Colonic mucosa (tissue), 4 donors: ENCODE measurements around the gene CAMTA1. TPM values are rescaled to one million over a fixed set of nuclear protein-coding genes. Genes with fewer than 3 reads are reported as not detected.
"Not testable (repeated sequence)": the region's sequence is repeated elsewhere in the genome, so short reads cannot be mapped to it uniquely, and the experiment has no call there.

ENCODE experiments used
- DNase-seq: peaks from one replicate; pipeline ENCODE4 v3.0.0-alpha.2; 2020
- H3K27ac ChIP-seq: fragments of 200-600 bp; one replicate; pipeline ENCODE4 v1.8.0; 2021
- H3K27me3 ChIP-seq: fragments of 200-600 bp; one replicate; pipeline ENCODE4 v1.8.0; 2021
- H3K36me3 ChIP-seq: fragments of 200-600 bp; one replicate; pipeline ENCODE4 v1.8.0; 2021
- H3K4me1 ChIP-seq: fragments of 200-600 bp; one replicate; pipeline ENCODE4 v1.8.0; 2021; ENCODE audit warnings: mild to moderate bottlenecking
- H3K4me3 ChIP-seq: fragments of 200-600 bp; one replicate; pipeline ENCODE4 v1.8.0; 2021
- H3K9ac ChIP-seq, 2 donors: one replicate each; pipeline ENCODE4 v1.7.0; 2013; ENCODE audit warnings: control low read depth in 2 of 2, low read depth in 2 of 2, low read length in 2 of 2
- H3K9me3 ChIP-seq: fragments of 200-600 bp; one replicate; pipeline ENCODE4 v1.8.0; 2021
- intact Hi-C: fragments of 100-400 bp; cut with DNase I; formaldehyde crosslinking; loops from one replicate; pipeline ENCODE4 v1.14.1; 2022
- total RNA-seq, 2 donors: library from RNA; stranded (reverse); fragmentation: NEBNext Ultra II Directional in 1 of 2; extraction: Animal tissue kit (Norgen Biotek cat#: 25700) in 1 of 2; gene quantifications; one replicate each; pipeline ENCODE4 v1.2.1, GENCODE V29; 2021
- TF ChIP-seq, protein P1 (sequence below): fragments of 200-600 bp; IDR thresholded peaks from one replicate; pipeline ENCODE4 v1.8.0; 2022; ENCODE audit warnings: antibody characterized with exemption, mild to moderate bottlenecking
- donor health status: healthy.
- donor health status: DM: no; HTN: no; CAD: no.
- donor health status: DM: no; HTN: no; CAD: no.

CAMTA1 gene
- total RNA-seq, 2 donors from 2014 or later, result 76.8 to 92.8 TPM

DNA sequence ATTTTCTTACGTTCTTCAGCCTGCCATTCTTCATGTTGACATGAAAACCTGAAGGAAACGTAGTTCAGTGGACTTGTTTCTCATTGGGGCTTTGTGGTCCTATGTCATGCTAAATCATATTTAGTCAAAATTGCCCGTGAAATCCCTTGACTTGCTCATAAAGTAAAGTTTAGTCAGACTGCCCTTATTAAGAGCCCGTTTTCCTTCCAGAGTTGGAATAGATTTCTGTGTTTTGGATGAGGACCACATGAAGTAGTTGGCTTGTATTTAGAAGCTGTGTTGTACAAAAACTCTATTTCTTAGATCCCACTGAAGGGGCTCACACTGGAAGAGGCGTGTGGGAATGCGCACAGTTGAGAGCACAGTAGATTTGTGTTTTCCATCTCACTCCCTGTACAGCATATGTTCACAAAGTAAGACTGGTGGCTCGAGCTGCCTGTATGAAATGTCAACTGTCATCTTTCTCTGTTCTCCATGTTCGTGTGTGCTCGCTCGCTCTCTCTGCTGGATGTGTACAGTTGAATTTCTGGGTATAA is 42.4 kb downstream of the CAMTA1 start:
- no peaks in the 10 kb centered on the region for H3K9me3 ChIP-seq
- no peak overlapping the region for H3K4me3 ChIP-seq
- no peaks in the 10 kb centered on the region for H3K4me1 ChIP-seq
- TF ChIP-seq, protein P1, sequence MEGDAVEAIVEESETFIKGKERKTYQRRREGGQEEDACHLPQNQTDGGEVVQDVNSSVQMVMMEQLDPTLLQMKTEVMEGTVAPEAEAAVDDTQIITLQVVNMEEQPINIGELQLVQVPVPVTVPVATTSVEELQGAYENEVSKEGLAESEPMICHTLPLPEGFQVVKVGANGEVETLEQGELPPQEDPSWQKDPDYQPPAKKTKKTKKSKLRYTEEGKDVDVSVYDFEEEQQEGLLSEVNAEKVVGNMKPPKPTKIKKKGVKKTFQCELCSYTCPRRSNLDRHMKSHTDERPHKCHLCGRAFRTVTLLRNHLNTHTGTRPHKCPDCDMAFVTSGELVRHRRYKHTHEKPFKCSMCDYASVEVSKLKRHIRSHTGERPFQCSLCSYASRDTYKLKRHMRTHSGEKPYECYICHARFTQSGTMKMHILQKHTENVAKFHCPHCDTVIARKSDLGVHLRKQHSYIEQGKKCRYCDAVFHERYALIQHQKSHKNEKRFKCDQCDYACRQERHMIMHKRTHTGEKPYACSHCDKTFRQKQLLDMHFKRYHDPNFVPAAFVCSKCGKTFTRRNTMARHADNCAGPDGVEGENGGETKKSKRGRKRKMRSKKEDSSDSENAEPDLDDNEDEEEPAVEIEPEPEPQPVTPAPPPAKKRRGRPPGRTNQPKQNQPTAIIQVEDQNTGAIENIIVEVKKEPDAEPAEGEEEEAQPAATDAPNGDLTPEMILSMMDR, result no peak
- H3K27ac ChIP-seq, result no peak overlapping the region
- intact Hi-C loops, result no loop called here
- no peaks in the 10 kb centered on the region for H3K27me3 ChIP-seq
- H3K9ac ChIP-seq, result no peak overlapping the region
- DNase-seq, result no peak
- no peaks in the 10 kb centered on the region for H3K36me3 ChIP-seq

DNA sequence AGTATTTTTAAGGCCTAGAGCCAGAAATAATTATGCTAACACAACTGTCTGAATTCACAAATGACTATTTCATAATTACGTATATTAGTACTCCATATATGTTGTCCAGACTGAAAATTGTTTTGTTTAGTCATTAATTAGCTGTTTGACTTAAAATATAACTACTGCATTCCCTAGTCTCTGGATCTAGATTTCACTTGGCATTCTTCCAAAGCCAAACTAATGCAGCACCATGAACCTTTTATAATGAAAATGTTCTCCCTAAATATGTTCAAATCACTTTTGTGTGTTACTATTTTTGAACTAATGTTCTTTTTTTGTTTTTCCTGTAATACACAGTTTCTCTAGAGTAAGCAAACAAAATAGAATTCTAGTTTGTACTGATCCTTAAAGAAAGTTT is 46.1 kb downstream of the CAMTA1 start:
- Histone ChIP-seq H3K4me1 (no peaks in the 10 kb centered on the region), H3K9me3 (no peaks in the 10 kb centered on the region), H3K9ac (no peak overlapping the region), H3K36me3 (no peaks in the 10 kb centered on the region), H3K27ac (no peak overlapping the region), H3K27me3 (no peaks in the 10 kb centered on the region), H3K4me3 (no peak overlapping the region)
- no peak for DNase-seq
- intact Hi-C loops, result no loop called here
- TF ChIP-seq, protein P1, result no peak

DNA sequence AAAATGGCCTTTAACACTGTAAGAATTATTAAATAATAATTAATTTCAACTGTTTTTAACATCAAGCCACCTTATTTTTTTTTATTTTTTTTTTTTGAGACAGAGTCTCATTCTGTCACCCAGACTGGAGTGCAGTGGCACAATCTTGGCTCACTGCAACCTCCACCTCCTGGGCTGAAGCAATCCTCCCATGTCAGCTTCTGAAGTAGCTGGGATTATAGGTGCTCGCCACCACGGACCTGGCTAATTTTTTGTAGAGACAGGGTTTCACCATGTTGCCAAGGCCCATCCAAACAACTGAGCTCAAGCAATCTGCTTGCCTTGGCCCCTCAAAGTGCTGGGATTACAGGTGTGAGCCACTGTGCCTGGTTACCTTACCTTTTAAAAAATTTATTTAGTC is 46.8 kb downstream of the CAMTA1 start:
- H3K4me1 ChIP-seq, intact Hi-C loops, H3K27me3 ChIP-seq, H3K4me3 ChIP-seq, H3K9me3 ChIP-seq, H3K27ac ChIP-seq, H3K9ac ChIP-seq, H3K36me3 ChIP-seq, DNase-seq: not testable (repeated sequence)

DNA sequence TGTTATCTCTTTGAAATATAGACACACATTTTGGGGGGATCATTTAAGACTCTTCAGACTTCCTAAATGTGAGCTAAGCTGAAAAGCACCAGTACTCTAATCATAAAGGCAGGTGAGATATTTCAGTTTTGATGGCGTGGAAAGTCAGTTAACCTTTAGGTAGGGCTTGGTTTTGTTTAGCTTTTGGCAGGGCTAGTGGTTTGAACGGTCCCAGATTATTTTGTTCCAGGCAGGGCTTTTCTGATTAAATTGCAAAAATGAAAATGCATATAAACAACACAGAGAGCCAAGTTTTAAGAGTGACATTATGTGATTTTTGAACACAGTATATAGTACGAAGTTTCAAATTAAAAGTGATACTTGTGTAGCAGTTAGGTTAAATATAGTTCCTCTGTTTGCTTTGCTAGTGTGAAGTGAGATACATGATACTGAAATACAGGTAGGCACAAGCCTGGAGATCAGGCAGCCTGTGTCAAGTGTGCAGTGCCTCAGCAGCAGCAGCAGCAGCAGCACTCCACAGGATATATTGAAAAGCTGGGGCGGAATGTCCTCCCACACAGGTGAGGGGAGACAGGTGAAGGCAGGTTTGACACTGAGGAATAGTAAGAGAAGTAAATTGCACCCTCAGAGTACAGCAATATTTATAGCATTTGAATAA is 47.4 kb downstream of the CAMTA1 start:
- DNase-seq, result no peak
- intact Hi-C loops, result no loop called here
- no peaks in the 10 kb centered on the region for H3K36me3 ChIP-seq
- no peak overlapping the region for H3K4me3 ChIP-seq
- H3K9me3 ChIP-seq, result no peaks in the 10 kb centered on the region
- H3K9ac ChIP-seq, result no peak overlapping the region
- no peaks in the 10 kb centered on the region for H3K4me1 ChIP-seq
- H3K27me3 ChIP-seq, result no peaks in the 10 kb centered on the region
- TF ChIP-seq, protein P1, result no peak
- H3K27ac ChIP-seq, result no peak overlapping the region

DNA sequence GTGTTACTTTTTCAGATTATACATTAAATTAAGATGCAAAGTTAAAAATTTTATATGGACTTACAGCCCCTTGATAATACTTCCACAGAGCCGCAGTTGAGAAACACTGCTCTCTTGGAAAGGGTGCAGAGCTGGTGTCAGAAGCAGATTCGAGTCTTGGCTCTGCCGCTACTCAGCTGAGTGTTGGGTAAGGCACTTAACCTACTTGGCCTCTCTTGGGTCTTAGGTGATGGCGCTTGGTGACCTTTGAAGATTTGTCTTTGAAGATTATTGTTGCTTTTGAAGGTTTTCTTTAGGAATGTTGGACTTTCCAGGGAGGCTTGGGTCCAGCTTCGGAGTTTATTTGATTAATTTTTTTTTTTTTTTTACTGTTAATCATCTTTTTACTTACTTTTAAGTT is 48.5 kb downstream of the CAMTA1 start:
- Histone ChIP-seq H3K4me1 (no peaks in the 10 kb centered on the region), H3K9ac (no peak overlapping the region), H3K4me3 (no peak overlapping the region), H3K27me3 (no peaks in the 10 kb centered on the region), H3K36me3 (no peaks in the 10 kb centered on the region), H3K27ac (no peak overlapping the region), H3K9me3 (no peaks in the 10 kb centered on the region)
- DNase-seq, result no peak
- intact Hi-C loops, result no loop called here
- TF ChIP-seq, protein P1, result no peak

DNA sequence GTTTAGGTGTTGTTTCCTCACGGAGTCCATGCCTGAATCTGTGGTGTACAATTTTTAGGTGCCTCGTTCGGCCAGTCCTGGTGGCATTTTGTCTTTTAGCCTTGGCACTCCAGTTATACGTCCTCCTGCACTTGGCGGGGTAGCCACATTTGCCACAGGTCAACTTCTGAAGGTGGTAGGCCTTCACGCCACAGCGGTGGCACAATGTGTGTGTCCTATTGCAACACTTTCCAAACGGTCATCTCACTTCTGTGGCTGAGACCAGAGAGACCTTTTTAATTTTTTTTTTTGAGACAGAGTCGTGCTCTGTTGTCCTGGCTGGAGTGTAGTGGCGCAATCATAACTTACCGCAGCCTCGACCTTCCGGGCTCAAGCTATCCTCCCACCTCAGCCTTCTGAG is 49.1 kb downstream of the CAMTA1 start:
- H3K4me3 ChIP-seq, result no peak overlapping the region
- no peaks in the 10 kb centered on the region for H3K9me3 ChIP-seq
- H3K9ac ChIP-seq, result no peak overlapping the region
- H3K27ac ChIP-seq, result no peak overlapping the region
- intact Hi-C loops, result no loop called here
- H3K27me3 ChIP-seq, result no peaks in the 10 kb centered on the region
- TF ChIP-seq, protein P1, result no peak
- H3K4me1 ChIP-seq, result no peaks in the 10 kb centered on the region
- no peak for DNase-seq
- no peaks in the 10 kb centered on the region for H3K36me3 ChIP-seq
